ENCODE measurements around the gene PPP1R14C.

The PPP1R14C gene

GRCh38 chr6:150252714-150253444, 110.0 kb downstream of the PPP1R14C start:
- no peak for DNase-seq

- no peak for DNase-seq
Measured at GRCh38 chr6:150253489-150253888, 110.6 kb downstream of the PPP1R14C start.

- no peak for DNase-seq
Measured at GRCh38 chr6:150254770-150255169, 111.9 kb downstream of the PPP1R14C start.

GRCh38 chr6:150255840-150256239, 113.0 kb downstream of the PPP1R14C start:
- no peak for DNase-seq

- DNase-seq = no peak
Measured at GRCh38 chr6:150256618-150257272, 113.9 kb downstream of the PPP1R14C start.

- no peak for DNase-seq
Measured at GRCh38 chr6:150258381-150258780, 115.5 kb downstream of the PPP1R14C start.

GRCh38 chr6:150260931-150261330, 118.1 kb downstream of the PPP1R14C start:
- DNase-seq = no peak

- no peak for DNase-seq
Measured at GRCh38 chr6:150261997-150262697, 119.3 kb downstream of the PPP1R14C start.

- no peak for DNase-seq
Measured at GRCh38 chr6:150263765-150264404, 121.0 kb downstream of the PPP1R14C start.

- DNase-seq = no peak
Measured at GRCh38 chr6:150266309-150266708, 123.5 kb downstream of the PPP1R14C start.

GRCh38 chr6:150266963-150267685, 124.3 kb downstream of the PPP1R14C start:
- no peak for DNase-seq

GRCh38 chr6:150267686-150268561, 125.1 kb downstream of the PPP1R14C start:
- no peak for DNase-seq

GRCh38 chr6:150269130-150269856, 126.4 kb downstream of the PPP1R14C start:
- DNase-seq = no peak

GRCh38 chr6:150269857-150270223, 127.0 kb downstream of the PPP1R14C start:
- no peak for DNase-seq

- DNase-seq = no peak
Measured at GRCh38 chr6:150270330-150271052, 127.6 kb downstream of the PPP1R14C start.

- no peak for DNase-seq
Measured at GRCh38 chr6:150271172-150271500, 128.3 kb downstream of the PPP1R14C start.

- DNase-seq = no peak
Measured at GRCh38 chr6:150271501-150272263, 128.8 kb downstream of the PPP1R14C start.

- no peak for DNase-seq
Measured at GRCh38 chr6:150272264-150272975, 129.6 kb downstream of the PPP1R14C start.

- no peak for DNase-seq
Measured at GRCh38 chr6:150272976-150273315, 130.1 kb downstream of the PPP1R14C start.

Measured in activated T-cell treated with anti-CD3 and anti-CD28 coated beads, Interleukin-2, amount 50 U/mL, for 1 hour (primary cell).